Ectodermal cell (in vitro differentiated cells): ENCODE data around the gene RAD51AP2.
"Not testable (repeated sequence)": the region's sequence is repeated elsewhere in the genome, so short reads cannot be mapped to it uniquely, and the experiment has no call there.

Experiments used
- H3K27ac ChIP-seq: 2 replicates; pipeline ENCODE4 v1.7.0; 2013; ENCODE audit warnings: mild to moderate bottlenecking, low read depth, low read length; ENCODE audit not compliant: insufficient read depth, poor library complexity, severe bottlenecking
- H3K27me3 ChIP-seq: 2 replicates; pipeline ENCODE4 v1.7.0; 2013; ENCODE audit warnings: mild to moderate bottlenecking, low read length; ENCODE audit not compliant: insufficient read depth, control insufficient read depth, poor library complexity, severe bottlenecking
- H3K36me3 ChIP-seq: one replicate; pipeline ENCODE4 v1.7.0; 2013; ENCODE audit warnings: low read length; ENCODE audit not compliant: control insufficient read depth, insufficient read depth
- H3K4me1 ChIP-seq: one replicate; pipeline ENCODE4 v1.7.0; 2013; ENCODE audit warnings: low read length; ENCODE audit not compliant: control insufficient read depth, insufficient read depth
- H3K4me3 ChIP-seq: 2 replicates; pipeline ENCODE4 v1.7.0; 2013; ENCODE audit warnings: low read depth, low read length, control low read depth; ENCODE audit not compliant: insufficient read depth
- H3K9me3 ChIP-seq: 2 replicates; pipeline ENCODE4 v1.7.0; 2013; ENCODE audit warnings: mild to moderate bottlenecking, low read length, moderate library complexity; ENCODE audit not compliant: control insufficient read depth
- WGBS, 2 experiments: methylation state at CpG; one replicate each; pipeline ENCODE4 v1.1.7; 2013; ENCODE audit warnings: missing lambda C conversion rate in 2 of 2; 5-methylcytosine and 5-hydroxymethylcytosine counted together

Gene RAD51AP2

DNA sequence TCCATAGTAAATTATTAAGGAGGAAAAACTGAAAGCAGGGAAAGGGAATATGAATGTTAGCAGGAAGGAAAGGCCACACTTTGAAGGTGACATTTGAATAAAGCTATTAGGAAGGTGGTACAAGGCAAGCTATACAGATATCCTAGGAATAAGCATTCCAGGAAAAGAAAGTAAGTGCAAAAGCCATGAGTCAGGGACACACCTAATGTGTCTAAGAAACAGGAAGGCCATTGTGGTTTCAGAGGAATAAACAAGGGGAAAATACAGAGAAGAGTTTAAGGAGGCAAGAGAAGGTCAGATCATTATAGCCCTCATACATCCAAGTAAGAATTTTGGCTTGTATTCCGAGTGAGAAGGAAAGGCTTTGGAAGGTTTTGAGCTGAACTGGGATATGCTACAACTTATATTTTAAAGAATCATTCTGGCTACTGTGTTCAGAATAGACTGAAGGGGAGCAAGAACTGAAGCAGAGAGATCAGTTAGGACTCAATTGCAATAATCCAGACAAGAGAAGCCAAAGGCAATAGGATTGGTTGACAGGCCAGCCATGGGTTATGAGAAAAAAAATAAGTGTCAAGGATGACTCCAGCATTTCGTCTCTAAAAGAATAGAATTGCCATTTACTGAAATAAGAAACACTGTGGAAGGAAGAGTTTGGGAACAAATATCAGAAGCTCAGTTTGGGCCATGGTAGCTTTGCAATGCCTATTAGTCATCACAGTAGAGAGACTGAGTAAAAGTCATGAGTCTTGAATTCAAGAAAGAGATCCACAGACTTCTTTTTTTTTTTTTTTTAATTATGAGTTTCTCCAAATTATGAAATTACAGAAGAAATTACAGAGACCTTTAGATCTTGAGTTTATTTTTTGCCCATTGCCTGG, 11.3 kb downstream of the RAD51AP2 start:
- Histone ChIP-seq H3K27me3 (no peaks in the 10 kb centered on the region), H3K4me1 (no peaks in the 10 kb centered on the region), H3K27ac (no peak overlapping the region), H3K4me3 (no peak overlapping the region), H3K36me3 (no peaks in the 10 kb centered on the region), H3K9me3 (no peaks in the 10 kb centered on the region)
- 84 to 100% methylated on average over 1 to 2 of the region's 2 CpGs for WGBS, 2 experiments

DNA sequence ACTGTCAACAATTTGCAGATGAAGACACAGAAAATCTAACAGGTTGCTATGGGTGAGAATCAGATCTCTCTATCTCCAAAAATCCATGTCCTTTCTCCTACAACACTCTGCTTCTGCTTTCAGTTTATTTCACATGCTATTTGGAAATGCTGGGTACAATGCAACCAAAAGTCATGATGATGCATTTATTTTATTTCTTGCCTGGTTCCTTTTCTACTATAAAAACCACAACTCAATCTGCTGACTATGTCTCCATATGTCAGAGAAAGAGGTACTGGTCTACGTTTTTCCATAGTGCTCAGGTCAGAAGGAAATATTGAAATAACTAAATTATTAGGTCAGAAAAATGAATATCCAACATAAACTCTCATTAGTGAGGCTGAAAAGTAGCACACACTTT, 20.5 kb downstream of the RAD51AP2 start:
- no peaks in the 10 kb centered on the region for H3K27me3 ChIP-seq
- 100% methylated on average over 1 of the region's 1 CpG; no CpG with 5 or more reads in 1 of the 2 experiments for WGBS, 2 experiments
- no peak overlapping the region for H3K27ac ChIP-seq
- no peaks in the 10 kb centered on the region for H3K9me3 ChIP-seq
- no peak overlapping the region for H3K4me3 ChIP-seq
- H3K36me3 ChIP-seq = no peaks in the 10 kb centered on the region
- no peaks in the 10 kb centered on the region for H3K4me1 ChIP-seq

GRCh38 chr2:17495590-17495989, 22.6 kb downstream of the RAD51AP2 start:
- no peaks in the 10 kb centered on the region for H3K4me1 ChIP-seq
- no peaks in the 10 kb centered on the region for H3K36me3 ChIP-seq
- no peaks in the 10 kb centered on the region for H3K9me3 ChIP-seq
- H3K27ac ChIP-seq = no peak overlapping the region
- 95 to 96% methylated on average over 1 of the region's 1 CpG for WGBS, 2 experiments
- no peak overlapping the region for H3K4me3 ChIP-seq
- H3K27me3 ChIP-seq = no peaks in the 10 kb centered on the region

DNA sequence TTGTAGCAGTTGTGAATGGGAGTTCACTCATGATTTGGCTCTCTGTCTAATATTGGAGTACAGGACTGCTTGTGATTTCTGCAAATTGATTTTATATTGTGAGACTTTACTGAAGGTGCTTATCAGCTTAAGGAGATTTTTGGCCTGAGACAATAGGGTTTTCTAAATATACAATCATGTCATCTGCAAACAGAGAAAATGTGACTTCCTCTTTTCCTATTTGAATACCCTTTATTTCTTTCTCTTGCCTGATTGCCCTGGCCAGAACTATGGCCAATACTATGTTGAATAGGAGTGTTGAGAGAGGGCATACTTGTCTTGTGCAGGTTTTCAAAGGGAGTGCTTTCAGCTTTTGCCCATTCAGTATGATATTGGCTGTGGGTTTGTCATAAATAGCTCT, 28.1 kb downstream of the RAD51AP2 start:
- not testable (repeated sequence) for H3K9me3 ChIP-seq, H3K36me3 ChIP-seq, H3K27me3 ChIP-seq, H3K4me1 ChIP-seq, H3K4me3 ChIP-seq, H3K27ac ChIP-seq

DNA sequence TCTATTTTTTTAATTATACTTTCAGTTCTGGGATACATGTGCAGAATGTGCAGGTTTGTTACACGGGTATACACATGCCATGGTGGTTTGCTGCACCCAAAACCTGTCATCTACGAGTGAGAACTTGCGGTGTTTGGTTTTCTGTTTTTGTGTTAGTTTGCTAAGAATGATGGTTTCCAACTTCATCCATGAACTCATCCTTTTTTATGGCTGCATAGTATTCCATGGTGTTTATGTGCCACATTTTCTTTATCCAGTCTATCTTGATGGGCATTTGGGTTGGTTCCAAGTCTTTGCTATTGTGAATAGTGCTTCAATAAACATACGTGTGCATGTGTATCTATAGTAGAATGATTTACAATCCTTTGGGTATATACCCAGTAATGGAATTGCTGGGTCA, 29.6 kb downstream of the RAD51AP2 start:
- 92 to 97% methylated on average over 4 of the region's 4 CpGs for WGBS, 2 experiments
- H3K9me3 ChIP-seq, H3K27ac ChIP-seq, H3K36me3 ChIP-seq, H3K4me1 ChIP-seq, H3K4me3 ChIP-seq, H3K27me3 ChIP-seq: not testable (repeated sequence)

GRCh38 chr2:17483496-17483895, 34.7 kb downstream of the RAD51AP2 start:
- Histone ChIP-seq H3K27me3 (no peaks in the 10 kb centered on the region), H3K36me3 (no peaks in the 10 kb centered on the region), H3K27ac (no peak overlapping the region), H3K4me3 (no peak overlapping the region), H3K4me1 (no peaks in the 10 kb centered on the region), H3K9me3 (no peaks in the 10 kb centered on the region)
- no CpG with 5 or more reads among the region's 1 CpG for WGBS, 2 experiments

DNA sequence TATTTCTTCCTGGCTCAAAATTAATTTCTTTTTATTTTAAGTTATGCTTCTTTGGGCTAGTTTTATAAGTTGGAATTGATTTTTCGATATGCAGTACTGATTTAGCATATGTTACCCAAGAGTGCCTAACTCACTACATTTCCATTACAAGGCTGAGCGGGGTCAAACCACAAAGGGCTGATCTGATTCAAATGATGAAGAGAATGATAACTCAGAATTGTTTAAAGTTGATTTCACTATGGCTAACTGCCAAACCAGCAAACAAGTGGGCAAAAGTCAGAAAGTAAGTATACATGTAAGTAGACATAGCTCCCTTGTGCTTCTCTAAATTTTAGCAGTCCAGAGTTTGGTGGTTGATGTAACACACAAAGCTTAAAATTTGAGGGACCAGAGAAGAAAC, 35.6 kb downstream of the RAD51AP2 start:
- H3K36me3 ChIP-seq = no peaks in the 10 kb centered on the region
- WGBS, 2 experiments = 89% methylated on average over 2 of the region's 2 CpGs; no CpG with 5 or more reads in 1 of the 2 experiments
- no peak overlapping the region for H3K27ac ChIP-seq
- H3K4me1 ChIP-seq = no peaks in the 10 kb centered on the region
- H3K27me3 ChIP-seq = no peaks in the 10 kb centered on the region
- H3K4me3 ChIP-seq = no peak overlapping the region
- no peaks in the 10 kb centered on the region for H3K9me3 ChIP-seq

- no peaks in the 10 kb centered on the region for H3K36me3 ChIP-seq
- 96 to 98% methylated on average over 2 of the region's 2 CpGs for WGBS, 2 experiments
- H3K4me3 ChIP-seq = no peak overlapping the region
- H3K4me1 ChIP-seq = no peaks in the 10 kb centered on the region
- H3K9me3 ChIP-seq = no peaks in the 10 kb centered on the region
- H3K27me3 ChIP-seq = no peaks in the 10 kb centered on the region
- no peak overlapping the region for H3K27ac ChIP-seq
These were observed 38.4 kb downstream of the RAD51AP2 start for GRCh38 chr2:17479875-17480274.

DNA sequence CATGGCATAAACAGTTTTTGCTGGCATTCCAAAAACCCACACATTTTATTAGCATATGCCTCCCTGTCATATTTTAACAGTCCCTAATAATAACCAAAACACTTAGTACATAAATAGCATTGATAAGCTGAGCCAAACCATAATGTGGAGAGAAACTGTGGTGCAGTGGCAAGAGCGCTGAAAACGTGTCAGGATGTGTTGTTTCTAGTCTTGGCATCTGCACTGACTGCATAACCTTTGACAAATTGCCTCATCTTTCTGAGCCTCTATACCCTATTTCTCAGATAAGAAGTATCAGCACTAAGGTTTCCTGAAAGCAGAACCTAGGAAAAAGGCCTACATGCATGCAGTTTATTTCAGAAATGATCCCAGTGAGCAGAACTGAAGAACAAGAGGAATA, 41.4 kb downstream of the RAD51AP2 start:
- WGBS, 2 experiments = 97 to 100% methylated on average over 2 of the region's 2 CpGs
- H3K27me3 ChIP-seq = no peaks in the 10 kb centered on the region
- no peaks in the 10 kb centered on the region for H3K36me3 ChIP-seq
- no peak overlapping the region for H3K27ac ChIP-seq
- no peaks in the 10 kb centered on the region for H3K9me3 ChIP-seq
- no peak overlapping the region for H3K4me3 ChIP-seq
- H3K4me1 ChIP-seq = no peaks in the 10 kb centered on the region

GRCh38 chr2:17476064-17476463, 42.2 kb downstream of the RAD51AP2 start:
- Histone ChIP-seq H3K4me1 (no peaks in the 10 kb centered on the region), H3K36me3 (no peaks in the 10 kb centered on the region), H3K4me3 (no peak overlapping the region), H3K9me3 (no peaks in the 10 kb centered on the region), H3K27me3 (no peaks in the 10 kb centered on the region), H3K27ac (no peak overlapping the region)
- 71 to 100% methylated on average over 1 to 2 of the region's 2 CpGs for WGBS, 2 experiments
